SH-SY5Y (cell line): ENCODE data around the gene OLFM4.

Experiments used
- GATA2 ChIP-seq: IDR thresholded peaks from 2 replicates; pipeline ENCODE4 v1.6.1; 2011; ENCODE audit warnings: mild to moderate bottlenecking, low read depth, low read length
- GATA3 ChIP-seq: IDR thresholded peaks from 2 replicates; pipeline ENCODE4 v1.6.1; 2011; ENCODE audit warnings: low read depth, mild to moderate bottlenecking, low read length, moderate library complexity

DNA sequence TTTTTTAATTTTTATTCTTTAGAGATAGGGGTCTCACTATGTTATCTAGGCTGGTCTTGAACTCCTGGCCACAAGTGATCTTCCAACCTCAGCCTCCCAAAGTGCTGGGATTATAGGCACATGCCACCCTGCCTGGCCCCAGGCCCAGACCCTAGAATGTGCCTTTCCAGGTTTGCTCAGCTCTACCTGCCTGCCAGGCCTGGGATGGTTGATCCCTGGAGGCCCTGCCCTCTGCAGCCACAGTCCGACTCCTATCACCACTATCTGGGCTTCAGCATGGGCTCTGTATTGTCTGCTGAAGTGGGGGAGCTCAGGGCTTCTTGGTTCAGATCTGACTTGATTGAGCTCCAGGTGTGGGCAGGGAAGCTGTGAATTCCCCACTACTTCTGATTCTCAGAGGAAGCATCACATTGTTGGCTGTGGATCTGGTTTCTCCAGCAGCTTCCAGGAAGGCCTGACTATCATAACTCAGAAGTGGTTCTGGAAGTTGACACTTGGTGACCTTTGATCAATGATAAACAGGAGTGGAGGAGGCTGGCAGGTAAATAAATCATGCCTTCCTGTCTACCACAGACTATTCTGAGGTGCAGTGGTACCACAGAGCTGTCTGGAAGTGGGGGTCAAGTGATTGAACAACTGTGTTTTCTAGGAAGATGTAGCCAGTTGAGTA is 71.9 kb downstream of the OLFM4 start:
- TF ChIP-seq GATA2 (no peak), GATA3 (no peak)
